Skin epidermis (tissue), 12 donors: ENCODE data around the gene LCE7A.

Experiments used
- H3K27ac ChIP-seq, 21 experiments: fragments of 200-600 bp; sonication (generic) in 11 of 21; one replicate each; pipeline ENCODE4 v1.5.0; 2020; ENCODE audit warnings: mild to moderate bottlenecking in 3 of 21, inconsistent platforms in 2 of 21, moderate library complexity in 2 of 21
- H3K4me3 ChIP-seq, 7 experiments: fragments of 200-600 bp; sonication (generic) in 2 of 7; one replicate each; pipeline ENCODE4 v1.5.0; 2020; ENCODE audit warnings: inconsistent platforms in 2 of 7, mild to moderate bottlenecking in 2 of 7, moderate library complexity in 1 of 7

The LCE7A gene

DNA sequence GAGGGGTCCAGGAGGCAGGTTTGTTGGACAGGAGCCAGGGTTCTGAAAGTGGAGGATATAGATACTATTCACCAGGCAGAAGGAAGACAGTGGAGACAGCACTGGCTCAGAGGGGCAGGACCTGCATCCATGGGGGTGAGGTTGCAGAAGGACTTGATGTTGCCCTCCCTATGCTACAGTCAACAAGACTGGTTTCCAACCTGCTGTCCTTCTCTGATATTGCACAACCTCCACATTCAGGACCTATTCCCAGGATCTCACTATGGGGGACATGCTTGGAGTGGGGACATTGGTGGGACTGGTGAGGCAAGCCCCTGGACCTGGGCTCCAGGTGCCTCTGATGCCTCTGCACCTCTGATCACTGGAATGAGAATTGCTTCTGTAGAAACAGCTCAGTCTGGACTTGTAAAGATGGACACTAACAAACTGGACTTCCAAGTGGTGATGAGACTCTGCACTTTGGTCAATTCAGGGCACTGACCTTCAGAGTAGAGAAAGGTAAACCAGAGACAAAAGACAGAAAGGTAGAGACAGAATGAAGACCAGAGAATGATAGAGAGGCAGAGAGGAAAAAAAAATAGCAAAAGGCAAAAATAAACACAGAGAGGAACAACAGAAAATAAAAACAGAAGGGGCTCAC lies 19.9 kb downstream of the LCE7A start:
- Histone ChIP-seq H3K27ac (peak overlapping the region in 12 of 21 experiments; percentile 28 to 71 (median 61)), H3K4me3 (no peak overlapping the region)

DNA sequence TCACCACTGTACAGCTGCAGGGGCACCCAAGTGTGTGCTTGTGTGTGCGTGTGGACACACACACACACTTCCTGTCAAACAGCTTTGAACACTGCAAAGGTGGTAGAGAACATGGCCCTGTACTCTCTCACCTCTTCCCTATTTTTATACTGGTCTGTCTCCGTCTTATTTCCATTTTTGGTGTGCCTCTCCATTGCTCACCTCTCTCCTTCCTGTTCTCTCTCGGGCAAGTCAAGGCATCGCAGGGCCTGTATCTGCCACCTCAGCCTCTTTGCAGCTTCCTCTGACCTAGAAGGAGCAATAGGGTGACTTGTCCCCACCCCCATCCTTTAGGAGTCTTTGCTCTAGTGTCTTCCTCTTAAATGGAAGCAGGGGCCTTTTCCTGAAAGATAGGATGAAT lies 20.5 kb downstream of the LCE7A start:
- Histone ChIP-seq H3K27ac (peak overlapping the region in 16 of 21 experiments; percentile 0 to 71 (median 61)), H3K4me3 (no peak overlapping the region)

DNA sequence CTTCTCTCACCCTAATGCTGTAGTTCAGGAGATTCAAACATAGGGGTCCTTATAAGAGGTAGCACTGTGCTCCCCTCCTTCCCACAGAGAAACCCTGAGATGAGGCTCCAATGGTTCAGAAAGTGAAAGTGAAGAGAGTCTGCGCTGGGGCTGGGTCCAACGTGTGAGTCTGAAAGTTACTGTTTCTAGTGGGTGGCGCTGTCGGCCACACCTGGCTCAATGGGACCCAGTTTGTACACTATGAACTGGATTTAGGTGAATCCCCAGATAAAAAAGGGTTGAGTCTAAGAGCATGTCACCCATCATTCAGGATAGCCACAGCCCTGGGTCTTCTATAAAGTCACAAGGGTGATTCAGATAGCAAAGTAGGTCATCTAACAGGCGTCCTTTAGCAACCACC lies 21.1 kb downstream of the LCE7A start:
- Histone ChIP-seq H3K4me3 (no peak overlapping the region), H3K27ac (peak overlapping the region in 15 of 21 experiments; percentile 0 to 71 (median 61))

DNA sequence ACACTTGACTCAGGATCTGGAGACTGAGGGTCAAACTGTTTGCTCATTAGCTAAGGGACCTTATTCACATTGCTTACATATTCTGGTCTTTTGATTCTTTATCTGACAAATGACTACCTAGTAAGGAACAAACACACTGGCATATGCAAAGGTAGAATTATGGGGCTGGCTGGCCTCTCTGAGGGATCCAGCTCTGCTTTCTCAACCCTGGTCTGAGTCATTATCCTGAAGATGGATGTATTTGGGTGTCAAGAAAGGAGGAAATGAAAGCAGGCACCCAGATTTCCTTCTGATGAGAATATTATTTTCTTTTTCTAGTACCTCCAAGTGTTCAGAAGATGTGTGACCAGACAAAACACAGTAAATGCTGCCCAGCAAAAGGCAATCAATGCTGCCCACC lies 24.3 kb downstream of the LCE7A start:
- Histone ChIP-seq H3K4me3 (no peak overlapping the region), H3K27ac (peak overlapping the region in 1 of 21 experiments; percentile 11)

DNA sequence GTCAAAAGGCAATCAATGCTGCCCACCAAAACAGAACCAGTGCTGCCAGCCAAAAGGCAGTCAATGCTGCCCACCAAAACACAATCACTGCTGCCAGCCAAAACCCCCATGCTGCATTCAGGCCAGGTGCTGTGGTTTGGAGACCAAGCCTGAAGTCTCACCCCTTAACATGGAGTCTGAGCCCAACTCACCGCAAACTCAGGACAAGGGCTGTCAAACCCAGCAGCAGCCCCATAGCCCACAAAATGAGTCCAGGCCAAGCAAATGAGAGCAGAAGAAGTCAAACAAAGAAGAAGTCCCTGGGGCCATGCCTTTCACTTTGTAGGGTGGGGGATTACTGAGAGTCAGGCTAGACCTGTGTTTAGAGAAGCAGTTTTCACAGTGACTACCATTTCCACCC lies 24.7 kb downstream of the LCE7A start:
- peak overlapping the region in 2 of 21 experiments; percentile 11 for H3K27ac ChIP-seq
- H3K4me3 ChIP-seq = no peak overlapping the region

DNA sequence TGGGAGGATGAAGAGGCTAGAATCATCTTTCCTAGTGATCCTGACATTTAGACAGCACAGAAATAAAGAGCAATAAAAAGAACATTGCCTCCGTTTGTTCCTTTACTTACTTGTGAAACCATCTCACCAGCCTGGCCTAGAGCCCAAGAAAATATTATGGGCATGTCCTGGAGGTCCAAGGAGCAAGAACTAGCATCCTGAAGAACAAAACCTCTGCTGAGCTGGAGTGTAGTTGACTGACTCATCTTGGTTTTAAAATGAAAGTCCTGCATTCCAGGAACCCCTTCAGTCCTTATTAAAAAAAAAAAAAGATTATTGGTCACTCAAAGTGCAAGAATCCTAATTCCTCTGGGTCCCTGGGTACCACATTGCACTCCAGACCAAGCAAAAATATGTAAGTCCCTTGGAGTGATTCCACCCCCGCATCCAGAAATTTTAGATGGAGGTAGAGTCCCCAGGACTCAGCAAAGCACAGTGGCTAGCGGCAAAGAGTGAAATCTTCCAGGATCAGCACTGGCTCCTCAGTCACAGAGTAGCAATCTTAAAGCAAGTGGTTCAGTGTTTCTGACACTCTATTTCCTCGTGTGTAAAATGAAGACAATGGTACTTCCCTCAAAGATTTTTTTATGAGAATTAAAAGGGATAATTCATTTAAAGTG lies 25.3 kb downstream of the LCE7A start:
- Histone ChIP-seq H3K27ac (peak overlapping the region in 2 of 21 experiments; percentile 11), H3K4me3 (no peak overlapping the region)

DNA sequence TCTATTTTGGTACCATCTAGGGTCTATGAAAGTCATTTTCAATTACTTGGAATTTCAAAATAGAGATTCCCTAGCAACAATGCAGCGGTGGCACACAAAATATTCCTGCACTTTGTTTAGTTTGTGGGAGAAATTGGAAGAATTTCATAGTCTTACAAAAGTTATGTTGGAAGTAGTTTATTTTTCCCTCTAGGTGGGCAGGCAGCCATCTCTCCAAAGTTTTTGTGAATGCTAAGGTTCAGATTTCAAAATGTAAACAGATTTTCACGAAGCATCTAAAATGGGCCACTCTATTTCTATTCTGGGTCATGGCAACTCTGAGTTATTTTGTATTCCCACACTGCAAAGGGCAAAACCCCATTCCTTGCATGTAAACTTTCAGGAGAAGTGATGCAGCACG lies 26.3 kb downstream of the LCE7A start:
- Histone ChIP-seq H3K4me3 (no peak overlapping the region), H3K27ac (no peak overlapping the region)

DNA sequence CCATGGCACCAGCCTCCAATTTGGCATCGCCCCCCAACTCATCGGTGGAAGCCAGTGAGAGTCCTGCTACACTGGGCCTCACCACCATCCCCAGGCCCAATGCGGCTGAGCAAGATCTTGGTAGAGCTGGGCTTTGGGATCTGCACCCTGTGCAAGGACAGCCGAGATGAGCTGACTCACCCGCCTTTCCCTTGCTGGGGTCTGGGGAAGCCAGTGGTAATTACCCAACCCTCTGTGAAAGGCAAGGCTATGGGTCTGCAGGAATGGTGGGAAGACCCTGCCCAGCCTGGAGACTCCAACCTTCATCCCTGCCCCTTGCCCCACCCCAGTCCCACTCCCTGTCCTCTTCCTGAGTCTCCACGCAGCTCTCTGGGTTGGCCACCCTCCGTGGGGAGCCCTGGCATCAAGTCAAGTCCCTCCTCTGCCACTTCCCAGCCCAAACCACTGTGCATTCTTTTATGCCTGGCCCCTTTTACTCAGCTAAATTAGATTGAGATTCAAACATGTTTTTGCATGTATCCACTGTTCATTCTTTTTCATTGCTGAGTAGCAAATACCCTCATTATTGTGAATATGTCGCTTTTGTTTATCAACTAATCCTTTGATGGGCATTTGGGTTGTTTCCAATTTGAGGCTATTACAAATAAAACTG lies 27.1 kb downstream of the LCE7A start:
- no peak overlapping the region for H3K4me3 ChIP-seq
- no peak overlapping the region for H3K27ac ChIP-seq

DNA sequence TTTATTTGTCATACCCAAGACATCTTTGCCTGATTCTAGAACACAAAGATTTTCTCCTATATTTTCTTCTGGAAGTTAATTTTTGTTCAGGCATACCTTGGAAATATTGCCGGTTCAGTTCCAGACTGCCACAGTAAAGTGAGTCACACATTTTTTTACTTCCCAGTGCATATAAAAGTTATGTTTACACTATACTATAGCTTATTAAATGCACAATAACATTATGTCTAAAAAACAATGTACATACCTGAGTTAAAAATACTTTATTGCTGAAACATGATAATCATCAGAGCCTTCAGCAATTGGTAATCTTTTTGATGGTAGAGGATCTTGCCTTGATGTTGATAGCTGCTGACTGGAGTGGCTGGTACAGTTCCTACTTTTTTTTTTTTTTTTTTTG lies 28.3 kb downstream of the LCE7A start:
- Histone ChIP-seq H3K27ac (no peak overlapping the region), H3K4me3 (no peak overlapping the region)

DNA sequence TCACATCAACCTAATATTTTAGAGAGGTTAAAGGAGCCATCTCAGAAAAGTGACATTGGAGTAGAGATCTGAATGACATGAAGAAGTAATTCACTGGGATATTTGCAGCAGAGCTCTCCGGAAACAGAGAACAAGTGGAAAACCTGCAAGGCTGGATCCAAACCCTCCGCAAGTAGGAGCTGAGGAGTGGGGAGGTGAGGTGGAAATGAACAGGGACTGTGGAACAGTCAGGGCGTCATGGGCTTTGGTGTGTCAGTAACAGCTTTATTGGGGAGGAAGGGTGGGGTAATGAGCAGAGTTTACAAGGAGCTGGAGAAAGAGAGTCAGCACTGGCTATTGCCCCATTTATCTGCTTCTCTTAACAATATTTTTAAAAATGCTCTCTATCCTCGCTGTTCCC lies 39.2 kb downstream of the LCE7A start:
- no peak overlapping the region for H3K4me3 ChIP-seq
- H3K27ac ChIP-seq = no peak overlapping the region

DNA sequence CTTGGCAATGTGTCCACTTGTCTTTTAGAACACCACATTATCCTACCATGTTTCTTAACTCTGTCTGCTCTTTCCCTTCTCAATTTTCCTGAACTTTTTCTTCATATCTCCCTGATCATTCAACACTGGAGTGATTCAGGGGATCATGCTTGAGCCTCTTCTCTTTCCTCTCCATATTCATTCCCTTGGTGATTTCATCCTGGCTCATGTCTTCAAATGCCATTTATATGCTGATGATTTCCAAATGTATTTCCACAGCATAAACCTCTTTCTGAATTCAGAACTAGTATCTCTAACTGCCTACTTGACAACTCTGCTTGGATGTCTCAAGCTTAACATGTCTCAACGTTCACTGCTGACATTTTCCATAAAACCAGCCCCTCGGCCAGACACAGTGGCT lies 40.1 kb downstream of the LCE7A start:
- H3K27ac ChIP-seq = no peak overlapping the region
- H3K4me3 ChIP-seq = no peak overlapping the region

DNA sequence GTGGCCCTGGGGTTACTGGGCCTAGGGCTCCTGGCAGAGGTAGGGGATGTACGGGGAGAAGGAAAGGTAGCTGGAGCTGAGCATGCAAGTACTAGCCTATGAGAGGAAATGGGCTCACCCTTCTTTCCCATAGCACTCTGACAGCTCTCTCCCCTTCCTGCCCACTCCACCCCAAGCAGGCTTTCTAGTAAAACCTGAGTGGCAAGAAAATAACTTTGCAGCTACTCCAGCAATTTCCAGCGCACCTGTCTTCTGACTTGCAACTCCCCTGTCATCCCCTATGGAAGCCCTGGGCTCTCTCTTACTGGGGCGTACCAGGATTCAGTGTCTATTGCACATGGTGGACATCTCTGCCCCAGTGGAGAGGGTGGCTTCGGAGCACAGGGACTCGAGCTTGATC lies 41.8 kb downstream of the LCE7A start:
- H3K4me3 ChIP-seq = no peak overlapping the region
- peak overlapping the region in 13 of 21 experiments; percentile 32 to 79 (median 57) for H3K27ac ChIP-seq

DNA sequence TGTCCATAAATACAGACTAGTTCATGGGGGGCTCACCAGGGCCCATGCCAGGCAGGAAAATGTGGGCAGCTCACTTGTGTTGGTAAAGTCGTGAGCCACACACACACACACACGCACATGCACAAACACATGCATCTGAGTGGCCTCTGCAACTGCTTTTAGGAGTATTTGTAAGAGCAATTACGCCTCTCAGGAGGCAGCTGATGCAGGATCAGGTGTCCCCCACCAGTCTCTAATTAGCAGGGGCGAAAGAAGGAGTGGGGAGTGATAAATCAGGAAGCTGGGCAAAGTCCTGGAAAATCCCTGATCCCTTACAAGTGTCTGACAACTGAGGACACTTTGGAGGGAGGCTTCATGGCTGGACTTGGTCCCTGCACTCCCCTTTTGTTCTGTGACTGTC lies 42.8 kb downstream of the LCE7A start:
- no peak overlapping the region for H3K4me3 ChIP-seq
- H3K27ac ChIP-seq = peak overlapping the region in 4 of 21 experiments; percentile 32 to 79 (median 64)

DNA sequence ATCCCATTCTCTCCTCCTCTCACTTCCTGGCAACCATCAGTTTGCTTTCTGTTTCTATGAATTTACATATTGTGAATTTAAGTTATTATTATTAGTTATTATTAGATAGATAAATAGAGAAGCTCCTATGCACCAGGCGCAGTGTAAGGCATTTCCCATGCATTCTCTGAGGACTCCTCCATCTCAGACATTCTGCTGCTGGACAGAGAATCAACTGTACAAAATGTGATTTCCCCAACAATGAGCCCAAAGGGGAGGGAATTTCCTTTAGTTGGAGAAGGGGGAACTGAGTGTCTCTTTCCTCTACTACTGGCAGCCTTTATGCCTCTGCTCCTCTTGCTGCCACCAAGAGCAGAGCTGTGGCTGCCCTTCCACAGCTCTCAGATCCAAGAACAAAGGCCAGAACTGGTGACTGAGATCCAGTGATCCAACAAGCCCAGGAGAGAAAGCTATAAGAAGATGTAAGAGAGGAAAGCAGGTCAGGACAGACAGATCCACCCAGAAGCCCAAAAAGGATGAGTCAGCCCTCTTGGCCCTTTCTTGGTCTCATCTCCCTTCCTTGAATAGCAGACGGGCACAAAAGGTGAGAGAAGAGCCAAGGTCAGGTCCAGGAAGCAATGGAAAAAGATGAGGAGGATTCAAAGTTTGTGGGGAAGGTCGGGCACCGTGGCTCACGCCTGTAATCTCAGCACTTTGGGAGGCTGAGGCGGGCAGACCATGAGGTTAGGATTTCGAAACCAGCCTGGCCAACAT lies 45.1 kb downstream of the LCE7A start:
- H3K27ac ChIP-seq = peak overlapping the region in 19 of 21 experiments; percentile 29 to 89 (median 69)
- no peak overlapping the region for H3K4me3 ChIP-seq

DNA sequence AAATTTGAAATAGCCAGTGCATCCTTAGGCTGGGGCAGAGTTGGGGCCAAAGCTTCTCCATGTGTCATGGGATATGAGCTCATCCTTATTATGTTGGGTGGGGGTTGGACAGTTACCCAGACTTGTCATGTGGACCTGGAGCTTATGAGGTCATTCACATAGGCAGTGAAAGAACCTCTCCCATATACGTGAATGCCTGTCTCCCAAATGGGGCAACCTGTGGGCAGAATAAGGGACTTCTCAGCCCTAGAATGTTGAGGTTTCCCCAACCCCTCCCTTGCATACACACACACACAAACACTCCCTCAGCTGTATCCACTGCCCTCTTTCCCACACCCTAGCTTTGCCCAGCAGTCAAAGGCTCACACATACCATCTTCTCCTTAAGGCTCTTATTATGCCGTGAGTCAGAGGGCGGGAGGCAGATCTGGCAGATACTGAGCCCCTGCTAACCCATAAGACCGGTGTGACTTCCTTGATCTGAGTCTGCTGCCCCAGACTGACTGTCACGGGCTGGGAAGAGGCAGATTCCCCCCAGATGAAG lies 46.3 kb downstream of the LCE7A start:
- peak overlapping the region in 16 of 21 experiments; percentile 47 to 89 (median 72) for H3K27ac ChIP-seq
- H3K4me3 ChIP-seq = no peak overlapping the region

DNA sequence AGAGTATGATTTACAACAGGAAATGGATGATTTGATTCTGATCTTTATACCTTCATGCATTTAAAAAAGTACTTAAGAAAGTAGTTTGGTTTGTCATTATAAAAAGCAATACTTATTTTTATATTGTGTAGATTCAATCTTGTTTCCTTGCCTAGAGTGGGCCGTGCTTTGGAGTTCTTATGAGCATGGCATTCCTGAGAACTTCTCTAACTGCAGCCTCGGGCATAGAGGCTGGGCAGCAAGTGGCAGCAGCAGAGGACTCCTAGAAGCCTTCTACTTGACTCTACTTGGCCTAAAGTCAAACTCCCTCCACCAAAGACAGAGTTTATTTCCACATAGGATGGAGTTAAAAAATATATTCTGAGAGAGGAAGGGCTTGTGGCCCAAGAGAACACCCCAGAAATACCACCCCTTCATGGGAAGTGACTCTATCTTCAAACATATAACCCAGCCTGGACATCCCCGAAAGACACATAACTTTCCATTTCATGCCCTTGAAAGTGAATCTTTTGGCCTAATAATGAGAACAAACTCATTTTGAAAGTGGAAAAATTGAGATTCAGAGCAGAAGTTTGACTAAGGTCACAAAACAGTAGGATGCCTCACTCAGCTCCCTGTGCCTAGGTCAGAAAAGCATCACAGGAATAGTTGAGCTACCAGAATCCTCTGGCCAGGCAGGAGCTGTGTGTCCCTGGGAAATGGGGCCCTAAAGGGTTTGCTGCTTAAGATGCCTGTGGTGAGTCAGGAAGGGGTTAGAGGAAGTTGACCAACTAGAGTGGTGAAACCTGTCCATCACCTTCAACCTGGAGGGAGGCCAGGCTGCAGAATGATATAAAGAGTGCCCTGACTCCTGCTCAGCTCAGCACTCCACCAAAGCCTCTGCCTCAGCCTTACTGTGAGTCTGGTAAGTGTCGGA lies 48.1 kb downstream of the LCE7A start, which contains the start of gene IVL:
IVL (plus strand) TSS at position 861 of the 916 bp plus-strand sequence. CDS start 1,252 bp downstream, outside the sequence.
- Histone ChIP-seq H3K4me3 (peak within 1 kb of the TSS in 3 of 7 experiments; percentile 1 to 13 (median 3)), H3K27ac (peak within 1 kb of the TSS in 12 of 21 experiments; percentile 28 to 89 (median 50))

DNA sequence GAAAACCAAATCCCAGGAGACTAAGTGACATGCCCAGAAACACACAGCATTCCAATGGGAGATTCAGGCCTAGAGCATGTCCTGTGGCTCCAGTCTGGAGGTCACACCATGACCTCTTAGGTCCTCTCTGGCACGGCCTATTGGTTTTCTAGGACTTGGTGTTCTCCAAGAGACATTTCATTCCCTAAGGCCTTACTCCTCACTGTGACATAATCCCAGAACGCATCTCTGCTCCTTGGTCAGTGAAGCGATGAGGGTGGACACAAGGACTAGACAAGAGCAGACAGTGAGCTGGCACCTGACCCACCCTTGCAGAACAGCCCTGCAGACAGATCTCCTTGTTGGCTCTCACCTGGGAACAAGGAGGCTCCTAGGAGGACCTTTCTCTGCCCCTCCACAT lies 49.4 kb downstream of the LCE7A start:
- H3K4me3 ChIP-seq = peak overlapping the region in 1 of 7 experiments; percentile 3
- H3K27ac ChIP-seq = peak overlapping the region in 6 of 21 experiments; percentile 28 to 66 (median 43)
